GM19239 (cell line): Measurements from ENCODE around the gene THEMIS.
A peak's percentile ranks its signal among the peaks of the same experiment; 100 is the strongest.

Experiments used
- DNase-seq: peaks from one replicate; pipeline ENCODE4 v3.0.0; 2011; ENCODE audit warnings: low spot score; ENCODE audit not compliant: insufficient read length
- FAIRE-seq: peaks from 2 replicates; lab custom pipeline; 2011; peaks lifted over from hg19 to GRCh38; lab: Jason Lieb, UNC

THEMIS gene

GRCh38 chr6:127865108-127865507, 35.8 kb downstream of the THEMIS start:
- DNase-seq, result no peak
- no peak for FAIRE-seq

GRCh38 chr6:127864701-127865100, 36.2 kb downstream of the THEMIS start:
- peak; percentile 33 for FAIRE-seq
- no peak for DNase-seq

- no peak for DNase-seq
- no peak for FAIRE-seq
These were observed 40.1 kb downstream of the THEMIS start for GRCh38 chr6:127860723-127861122.

- no peak for DNase-seq
- FAIRE-seq, result no peak
These were observed 40.9 kb downstream of the THEMIS start for GRCh38 chr6:127859956-127860355.

GRCh38 chr6:127858727-127859391, 42.0 kb downstream of the THEMIS start:
- no peak for DNase-seq
- no peak for FAIRE-seq

- DNase-seq (no peak), FAIRE-seq (peak; percentile 71)
These were observed 43.7 kb downstream of the THEMIS start for GRCh38 chr6:127857051-127857637.

- no peak for DNase-seq
- peak; percentile 71 for FAIRE-seq
These were observed 45.2 kb downstream of the THEMIS start for GRCh38 chr6:127855542-127856159.

GRCh38 chr6:127854009-127854408, 46.8 kb downstream of the THEMIS start:
- FAIRE-seq (no peak), DNase-seq (no peak)

- no peak for FAIRE-seq
- no peak for DNase-seq
These were observed 49.7 kb downstream of the THEMIS start for GRCh38 chr6:127851197-127851596.

GRCh38 chr6:127845242-127845641, 55.6 kb downstream of the THEMIS start:
- FAIRE-seq (no peak), DNase-seq (no peak)

GRCh38 chr6:127844529-127844928, 56.3 kb downstream of the THEMIS start:
- peak; percentile 40 for FAIRE-seq

GRCh38 chr6:127843582-127843981, 57.3 kb downstream of the THEMIS start:
- no peak for DNase-seq

More at GRCh38 chr6:127844529-127844928, 56.3 kb downstream of the THEMIS start:
- DNase-seq, result no peak

GRCh38 chr6:127842562-127842961, 58.3 kb downstream of the THEMIS start:
- DNase-seq (no peak), FAIRE-seq (no peak)

More at GRCh38 chr6:127843582-127843981, 57.3 kb downstream of the THEMIS start:
- FAIRE-seq, result no peak

GRCh38 chr6:127841811-127842210, 59.0 kb downstream of the THEMIS start:
- FAIRE-seq, result no peak
- DNase-seq, result no peak

- DNase-seq, result no peak
- FAIRE-seq, result no peak
These were observed 66.7 kb downstream of the THEMIS start for GRCh38 chr6:127834136-127834535.

- FAIRE-seq (no peak), DNase-seq (no peak)
These were observed 67.5 kb downstream of the THEMIS start for GRCh38 chr6:127833336-127833735.

- DNase-seq (no peak), FAIRE-seq (no peak)
These were observed 68.5 kb downstream of the THEMIS start for GRCh38 chr6:127832381-127832780.

GRCh38 chr6:127824061-127824460, 76.8 kb downstream of the THEMIS start:
- FAIRE-seq (no peak), DNase-seq (no peak)

GRCh38 chr6:127821431-127821830, 79.4 kb downstream of the THEMIS start:
- no peak for DNase-seq
- FAIRE-seq, result peak; percentile 44

- no peak for FAIRE-seq
These were observed 82.7 kb downstream of the THEMIS start for GRCh38 chr6:127818149-127818548.

GRCh38 chr6:127816643-127817042, 84.2 kb downstream of the THEMIS start:
- no peak for FAIRE-seq
- no peak for DNase-seq

More at GRCh38 chr6:127818149-127818548, 82.7 kb downstream of the THEMIS start:
- no peak for DNase-seq

GRCh38 chr6:127813699-127814027, 87.2 kb downstream of the THEMIS start:
- FAIRE-seq (no peak), DNase-seq (no peak)
